T-helper 17 cell (primary cell): ENCODE data around the gene FEV. TPM values are rescaled to one million over a fixed set of nuclear protein-coding genes. Genes with fewer than 3 reads are reported as not detected.
A peak's percentile ranks its signal among the peaks of the same experiment; 100 is the strongest.

Experiments used
- ATAC-seq: fragments of 150-1000 bp; cut with Tn5 transposase; 2 replicates; pipeline ENCODE4 v1.10.0; 2021; ENCODE audit warnings: mild to moderate bottlenecking, moderate library complexity
- DNase-seq, 3 donors: peaks; one replicate each; pipeline versions ENCODE4 v3.0.0 to v3.0.0-alpha.2; 2020 to 2021
- H3K9me3 ChIP-seq: one replicate; pipeline ENCODE4 v1.7.0; 2013; ENCODE audit warnings: low read length, mild to moderate bottlenecking; ENCODE audit not compliant: control insufficient read depth, poor library complexity, severe bottlenecking
- H3K27ac Mint-ChIP-seq: one replicate; pipeline ENCODE4 v1.8.0; 2022; ENCODE audit warnings: mild to moderate bottlenecking, moderate library complexity, mixed read lengths
- H3K27me3 Mint-ChIP-seq: one replicate; pipeline ENCODE4 v1.8.0; 2022; ENCODE audit warnings: mixed read lengths
- H3K36me3 Mint-ChIP-seq: one replicate; pipeline ENCODE4 v1.8.0; 2022; ENCODE audit warnings: low read depth, mixed read lengths
- H3K4me1 Mint-ChIP-seq: one replicate; pipeline ENCODE4 v1.8.0; 2022; ENCODE audit warnings: mild to moderate bottlenecking, mixed read lengths
- H3K4me3 Mint-ChIP-seq: one replicate; pipeline ENCODE4 v1.8.0; 2022; ENCODE audit warnings: mild to moderate bottlenecking, moderate library complexity, mixed read lengths
- total RNA-seq, 4 donors: library from RNA in 2 of 4; stranded (reverse) in 2 of 4; gene quantifications; one replicate each; pipeline ENCODE4 v1.2.3 and lab custom pipeline; 2022 to 2026

The FEV gene
- total RNA-seq, 2 donors from 2014 or later, result not detected

GRCh38 chr2:218983934-218984238, 1.1 kb downstream of the FEV start:
- H3K9me3 ChIP-seq, result no peaks in the 10 kb centered on the region
- H3K36me3 Mint-ChIP-seq, result peaks cover 14% of the 10 kb centered on the region
- peaks cover 67% of the 10 kb centered on the region for H3K27me3 Mint-ChIP-seq
- peaks cover 31% of the 10 kb centered on the region for H3K4me1 Mint-ChIP-seq
- DNase-seq (no peak), ATAC-seq (no peak)
- H3K27ac Mint-ChIP-seq, result no peak overlapping the region
- H3K4me3 Mint-ChIP-seq, result no peak overlapping the region

GRCh38 chr2:218983263-218983933, 1.6 kb downstream of the FEV start:
- no peaks in the 10 kb centered on the region for H3K9me3 ChIP-seq
- H3K27ac Mint-ChIP-seq, result no peak overlapping the region
- H3K27me3 Mint-ChIP-seq, result peaks cover 66% of the 10 kb centered on the region
- DNase-seq, result no peak
- peak overlapping the region; percentile 2 for H3K4me3 Mint-ChIP-seq
- ATAC-seq, result no peak
- peaks cover 12% of the 10 kb centered on the region for H3K36me3 Mint-ChIP-seq
- peaks cover 31% of the 10 kb centered on the region for H3K4me1 Mint-ChIP-seq

GRCh38 chr2:218982586-218983262, 2.3 kb downstream of the FEV start:
- H3K4me1 Mint-ChIP-seq, result peaks cover 31% of the 10 kb centered on the region
- H3K36me3 Mint-ChIP-seq, result peaks cover 14% of the 10 kb centered on the region
- H3K4me3 Mint-ChIP-seq, result peak overlapping the region; percentile 77
- H3K9me3 ChIP-seq, result no peaks in the 10 kb centered on the region
- H3K27me3 Mint-ChIP-seq, result peaks cover 66% of the 10 kb centered on the region
- ATAC-seq (no peak), DNase-seq (no peak)
- no peak overlapping the region for H3K27ac Mint-ChIP-seq

- no peak overlapping the region for H3K27ac Mint-ChIP-seq
- peaks cover 12% of the 10 kb centered on the region for H3K36me3 Mint-ChIP-seq
- DNase-seq, result no peak
These were observed 3.0 kb downstream of the FEV start for GRCh38 chr2:218981881-218982585.

GRCh38 chr2:218981390-218981880, 3.5 kb downstream of the FEV start:
- Mint-ChIP-seq H3K4me1 (peaks cover 31% of the 10 kb centered on the region), H3K4me3 (peak overlapping the region; percentile 91), H3K27ac (no peak overlapping the region), H3K36me3 (peaks cover 14% of the 10 kb centered on the region), H3K27me3 (peaks cover 66% of the 10 kb centered on the region)
- H3K9me3 ChIP-seq, result no peaks in the 10 kb centered on the region
- ATAC-seq, result peak; percentile 2
- DNase-seq, result no peak

More at GRCh38 chr2:218981881-218982585, 3.0 kb downstream of the FEV start:
- H3K4me1 Mint-ChIP-seq, result peaks cover 31% of the 10 kb centered on the region
- peak; percentile 39 for ATAC-seq
- H3K4me3 Mint-ChIP-seq, result peak overlapping the region; percentile 77
- peaks cover 66% of the 10 kb centered on the region for H3K27me3 Mint-ChIP-seq
- no peaks in the 10 kb centered on the region for H3K9me3 ChIP-seq

DNA sequence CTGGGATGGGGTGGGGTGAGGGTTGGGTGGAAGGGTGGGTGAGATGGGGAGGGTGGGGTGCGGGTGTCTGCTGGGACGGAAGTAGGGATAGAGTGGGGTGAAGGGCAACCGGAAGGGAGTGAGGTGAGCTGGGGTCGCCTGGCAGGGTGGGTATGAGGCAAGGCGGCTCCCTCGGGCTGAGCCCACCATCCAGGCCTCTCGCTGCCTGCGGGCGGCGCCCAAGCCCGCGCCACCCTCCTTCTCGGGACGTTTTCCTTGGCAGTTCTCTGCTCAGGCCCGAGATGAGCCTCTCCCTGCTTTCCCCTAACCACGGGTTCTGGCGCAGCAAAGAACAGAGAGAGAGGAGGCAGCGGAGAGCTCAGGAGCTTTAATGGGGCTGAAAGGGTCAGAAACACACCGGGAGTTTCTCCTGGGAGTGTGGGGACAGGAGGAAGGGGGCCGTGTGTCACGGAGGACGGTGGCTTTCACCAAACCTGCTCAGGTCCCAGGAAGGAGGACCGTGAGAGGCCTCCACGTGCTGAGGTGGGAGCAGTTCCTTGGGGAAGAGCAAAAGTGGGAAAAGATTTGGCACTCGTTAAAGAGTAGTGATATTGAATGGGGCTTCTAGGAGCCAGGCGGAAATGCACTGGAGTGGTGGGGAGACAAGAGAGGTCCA, 4.1 kb downstream of the FEV start:
- H3K27ac Mint-ChIP-seq, result no peak overlapping the region

GRCh38 chr2:218979846-218980734, 4.9 kb downstream of the FEV start:
- Mint-ChIP-seq H3K36me3 (peaks cover 14% of the 10 kb centered on the region), H3K27ac (no peak overlapping the region), H3K27me3 (peaks cover 69% of the 10 kb centered on the region), H3K4me3 (peak overlapping the region; percentile 91), H3K4me1 (peaks cover 25% of the 10 kb centered on the region)
- H3K9me3 ChIP-seq, result no peaks in the 10 kb centered on the region
- ATAC-seq (peak; percentile 91), DNase-seq (peak; percentile 69 to 82 (median 69))

More for the DNA sequence above, 4.1 kb downstream of the FEV start:
- no peaks in the 10 kb centered on the region for H3K9me3 ChIP-seq
- Mint-ChIP-seq H3K4me3 (peak overlapping the region; percentile 91), H3K4me1 (peaks cover 30% of the 10 kb centered on the region), H3K36me3 (peaks cover 14% of the 10 kb centered on the region), H3K27me3 (peaks cover 66% of the 10 kb centered on the region)
- no peak for DNase-seq
- no peak for ATAC-seq

GRCh38 chr2:218975060-218975777, 9.8 kb downstream of the FEV start:
- no peak for ATAC-seq
- Mint-ChIP-seq H3K4me3 (no peak overlapping the region), H3K27ac (no peak overlapping the region), H3K4me1 (peaks cover 3% of the 10 kb centered on the region), H3K27me3 (peaks cover 73% of the 10 kb centered on the region), H3K36me3 (peaks cover 11% of the 10 kb centered on the region)
- no peaks in the 10 kb centered on the region for H3K9me3 ChIP-seq
- no peak for DNase-seq

- Mint-ChIP-seq H3K36me3 (peaks cover 4% of the 10 kb centered on the region), H3K4me3 (no peak overlapping the region), H3K4me1 (no peaks in the 10 kb centered on the region), H3K27ac (no peak overlapping the region), H3K27me3 (peaks cover 75% of the 10 kb centered on the region)
- no peaks in the 10 kb centered on the region for H3K9me3 ChIP-seq
- DNase-seq, result no peak
- ATAC-seq, result no peak
These were observed 14.1 kb downstream of the FEV start for GRCh38 chr2:218970894-218971293.

- H3K36me3 Mint-ChIP-seq, result peaks cover 10% of the 10 kb centered on the region
- peaks cover 63% of the 10 kb centered on the region for H3K27me3 Mint-ChIP-seq
- H3K4me3 Mint-ChIP-seq, result no peak overlapping the region
- H3K9me3 ChIP-seq, result no peaks in the 10 kb centered on the region
- no peak overlapping the region for H3K27ac Mint-ChIP-seq
- no peak for ATAC-seq
- DNase-seq, result no peak
- peaks cover 9% of the 10 kb centered on the region for H3K4me1 Mint-ChIP-seq
These were observed 20.8 kb downstream of the FEV start for GRCh38 chr2:218964041-218964771.

DNA sequence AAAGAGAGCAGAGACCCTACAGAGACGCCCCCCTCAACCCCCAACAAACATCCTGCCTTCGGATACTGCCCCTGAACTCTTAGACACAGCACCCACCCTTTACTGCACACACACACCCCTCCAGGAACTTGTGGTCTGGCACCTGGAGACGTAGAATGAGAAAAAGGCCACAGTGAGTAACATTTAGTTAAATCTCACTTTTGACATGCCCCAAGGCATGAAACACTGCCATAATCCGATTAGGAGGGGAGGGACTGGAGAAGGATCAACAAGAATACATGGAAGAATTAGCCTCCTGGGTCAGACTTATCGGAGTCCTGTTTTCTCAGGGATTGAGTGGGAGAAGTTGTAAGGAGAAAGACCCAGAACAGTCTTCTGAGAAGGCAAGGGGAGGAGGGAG, 21.4 kb downstream of the FEV start:
- Mint-ChIP-seq H3K27me3 (peaks cover 64% of the 10 kb centered on the region), H3K4me3 (no peak overlapping the region), H3K4me1 (peaks cover 12% of the 10 kb centered on the region), H3K36me3 (peaks cover 10% of the 10 kb centered on the region), H3K27ac (no peak overlapping the region)
- no peak for DNase-seq
- ATAC-seq, result no peak
- no peaks in the 10 kb centered on the region for H3K9me3 ChIP-seq
